ENCODE data around the gene MAN2B2.
"Not testable (repeated sequence)": the region's sequence is repeated elsewhere in the genome, so short reads cannot be mapped to it uniquely, and the experiment has no call there.

GRCh38 chr4:6672541-6673190, 97.7 kb downstream of the MAN2B2 start:
- TF ChIP-seq POLR2A (IDR thresholded peaks at IDR 0.05): not testable (repeated sequence)
- TF ChIP-seq, protein P1, sequence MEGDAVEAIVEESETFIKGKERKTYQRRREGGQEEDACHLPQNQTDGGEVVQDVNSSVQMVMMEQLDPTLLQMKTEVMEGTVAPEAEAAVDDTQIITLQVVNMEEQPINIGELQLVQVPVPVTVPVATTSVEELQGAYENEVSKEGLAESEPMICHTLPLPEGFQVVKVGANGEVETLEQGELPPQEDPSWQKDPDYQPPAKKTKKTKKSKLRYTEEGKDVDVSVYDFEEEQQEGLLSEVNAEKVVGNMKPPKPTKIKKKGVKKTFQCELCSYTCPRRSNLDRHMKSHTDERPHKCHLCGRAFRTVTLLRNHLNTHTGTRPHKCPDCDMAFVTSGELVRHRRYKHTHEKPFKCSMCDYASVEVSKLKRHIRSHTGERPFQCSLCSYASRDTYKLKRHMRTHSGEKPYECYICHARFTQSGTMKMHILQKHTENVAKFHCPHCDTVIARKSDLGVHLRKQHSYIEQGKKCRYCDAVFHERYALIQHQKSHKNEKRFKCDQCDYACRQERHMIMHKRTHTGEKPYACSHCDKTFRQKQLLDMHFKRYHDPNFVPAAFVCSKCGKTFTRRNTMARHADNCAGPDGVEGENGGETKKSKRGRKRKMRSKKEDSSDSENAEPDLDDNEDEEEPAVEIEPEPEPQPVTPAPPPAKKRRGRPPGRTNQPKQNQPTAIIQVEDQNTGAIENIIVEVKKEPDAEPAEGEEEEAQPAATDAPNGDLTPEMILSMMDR (IDR thresholded peaks at IDR 0.05): not testable (repeated sequence)
